GM18508 (cell line): ENCODE results near the gene NOP56.

Experiments used
- ATAC-seq: cut with Tn5 transposase; IDR thresholded peaks from one replicate; pipeline ENCODE4 v1.9.1; 2021; ENCODE audit warnings: moderate number of reproducible peaks; ENCODE audit not compliant: insufficient read depth, unreplicated experiment

The NOP56 gene

DNA sequence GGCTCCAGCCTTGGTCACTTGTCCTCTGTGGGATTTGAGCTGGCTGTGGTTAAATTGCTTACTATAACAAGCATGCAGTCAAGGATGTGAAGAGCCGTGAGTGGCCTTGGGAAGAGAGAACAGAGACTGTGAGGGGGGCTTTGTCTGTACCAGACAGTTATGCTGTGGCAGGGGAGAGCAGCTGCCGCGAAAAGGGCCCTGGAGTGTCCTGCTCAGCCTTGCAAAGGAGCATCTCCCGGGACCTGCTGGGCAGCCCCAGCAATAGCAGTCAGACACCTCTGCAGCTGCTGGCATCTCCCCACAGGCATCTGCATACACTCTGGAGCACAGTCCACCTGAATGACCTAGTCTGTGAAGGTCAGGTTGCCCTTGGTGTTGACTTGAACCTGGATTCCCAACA is 46.5 kb downstream of the NOP56 start:
- ATAC-seq: no peak

GRCh38 chr20:2699775-2700413 is 47.5 kb downstream of the NOP56 start:
- ATAC-seq: no peak

GRCh38 chr20:2700913-2701620 is 48.6 kb downstream of the NOP56 start:
- no peak for ATAC-seq

- no peak for ATAC-seq
Measured at GRCh38 chr20:2701671-2702081, 49.2 kb downstream of the NOP56 start.

DNA sequence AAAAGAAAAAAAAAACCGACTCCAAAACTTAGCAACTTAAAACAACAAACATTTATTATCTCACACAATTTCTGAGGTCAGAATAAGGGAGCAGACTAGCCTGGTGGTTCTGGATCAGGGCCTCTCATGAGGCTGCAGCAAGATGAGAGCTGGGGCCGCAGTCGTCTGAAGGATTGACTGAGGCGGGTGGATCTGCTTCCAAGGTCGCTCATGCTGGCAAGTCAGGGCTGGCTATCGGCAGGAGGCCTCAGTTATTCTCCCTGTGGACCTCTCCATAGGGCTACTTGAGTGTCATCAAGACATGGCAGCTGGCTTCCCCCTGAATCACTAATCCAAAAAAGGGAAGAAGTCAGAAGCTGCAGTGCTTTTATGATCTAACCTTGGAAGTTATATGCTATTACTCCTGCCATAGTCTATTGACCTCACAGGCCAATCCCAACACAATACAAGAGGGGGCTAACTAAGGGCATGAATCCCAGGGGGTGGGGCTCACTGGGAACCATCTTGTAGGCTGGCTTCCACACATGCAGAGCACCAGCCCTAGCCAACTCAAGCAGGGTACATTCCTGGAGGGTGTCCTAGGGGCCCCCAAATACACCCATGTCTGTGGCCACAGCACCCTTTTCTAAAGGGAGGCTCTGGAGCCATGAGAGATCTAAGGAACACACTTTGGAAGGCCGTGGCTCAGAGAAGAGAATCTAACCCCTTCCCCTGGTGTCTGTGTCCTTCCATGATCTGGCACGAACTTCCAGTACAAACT is 51.5 kb downstream of the NOP56 start:
- ATAC-seq: no peak

DNA sequence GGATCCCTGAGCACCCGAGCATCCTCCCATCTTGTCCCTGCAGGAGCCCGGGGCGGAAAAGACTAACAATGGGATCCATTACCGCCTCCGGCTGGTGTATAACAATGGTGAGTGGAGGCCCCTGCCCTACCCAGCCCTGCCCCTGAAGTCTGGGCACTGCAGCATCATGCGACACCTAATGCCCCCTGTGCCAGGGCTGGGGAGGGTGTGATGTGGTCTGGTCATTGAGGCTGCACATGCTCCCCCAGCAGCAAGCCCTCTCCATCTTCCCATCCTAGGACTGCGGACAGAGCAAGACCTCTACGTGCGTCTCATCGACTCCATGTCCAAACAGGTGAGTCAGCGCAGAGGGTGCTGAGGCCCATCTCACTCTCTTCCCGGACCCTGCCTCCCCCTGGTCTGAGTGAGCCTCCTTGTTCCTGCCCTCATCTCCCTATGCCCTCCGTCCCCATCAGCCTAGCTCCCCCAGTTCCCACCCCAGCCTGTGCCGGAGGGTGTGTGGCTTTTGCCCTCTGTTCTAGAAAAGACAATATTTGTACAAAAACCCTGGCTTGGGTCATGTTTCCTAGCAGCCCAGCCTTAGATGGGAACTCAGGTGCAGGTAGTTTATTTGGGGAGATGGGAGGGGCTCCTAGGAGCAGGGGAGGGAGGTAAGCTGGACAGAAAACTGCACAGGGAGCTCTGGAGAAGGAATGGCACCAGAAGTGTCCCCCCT is 53.7 kb downstream of the NOP56 start:
- ATAC-seq: no peak

- no peak for ATAC-seq
Measured at GRCh38 chr20:2706688-2707352, 54.4 kb downstream of the NOP56 start.

- no peak for ATAC-seq
Measured at GRCh38 chr20:2707353-2708072, 55.1 kb downstream of the NOP56 start.
